Activated T-helper 2 cell treated with anti-CD3 and anti-CD28 coated beads, Interferon-gamma antibody, Interleukin-2, Interleukin-4, amounts not matched to agents 10 μg/mL and 5 μg/mL and 100 μg/mL, durations not matched to agents 14 hours and 24 hours and 36 hours (primary cell): ENCODE results near the gene HDDC2. TPM values are rescaled to one million over a fixed set of nuclear protein-coding genes. Genes with fewer than 3 reads are reported as not detected.

ENCODE experiments used
- DNase-seq: peaks from one replicate; pipeline ENCODE4 v3.0.0; 2021; ENCODE audit warnings: low spot score
- H3K27ac Mint-ChIP-seq: one replicate; pipeline ENCODE4 v1.8.0; 2021; ENCODE audit warnings: mixed read lengths
- H3K27me3 Mint-ChIP-seq: one replicate; pipeline ENCODE4 v1.8.0; 2021; ENCODE audit warnings: low read depth, mixed read lengths
- H3K36me3 Mint-ChIP-seq: one replicate; pipeline ENCODE4 v1.8.0; 2021; ENCODE audit warnings: low read depth, mixed read lengths
- H3K4me1 Mint-ChIP-seq: one replicate; pipeline ENCODE4 v1.8.0; 2021; ENCODE audit warnings: low read depth, mixed read lengths
- H3K4me3 Mint-ChIP-seq: one replicate; pipeline ENCODE4 v1.8.0; 2021; ENCODE audit warnings: low read depth, mild to moderate bottlenecking, moderate library complexity, mixed read lengths
- H3K9me3 Mint-ChIP-seq: one replicate; pipeline ENCODE4 v1.8.0; 2021; ENCODE audit warnings: mixed read lengths
- intact Hi-C: fragments of 100-400 bp; cut with micrococcal nuclease; formaldehyde crosslinking; loops from one replicate; pipeline ENCODE4 v1.15.1; 2023
- total RNA-seq: library from RNA; stranded (reverse); gene quantifications from 2 replicates; pipeline ENCODE4 v1.2.3, GENCODE V29; 2022

HDDC2 gene
- total RNA-seq, 1 donor from 2014 or later: 78.3 TPM

- no peak overlapping the region for H3K27ac Mint-ChIP-seq
- H3K4me3 Mint-ChIP-seq: no peak overlapping the region
- DNase-seq: no peak
- H3K9me3 Mint-ChIP-seq: no peaks in the 10 kb centered on the region
- H3K27me3 Mint-ChIP-seq: no peaks in the 10 kb centered on the region
- H3K4me1 Mint-ChIP-seq: no peaks in the 10 kb centered on the region
- no peaks in the 10 kb centered on the region for H3K36me3 Mint-ChIP-seq
- intact Hi-C loops: no loop called here
These were observed 43.0 kb downstream of the HDDC2 start for GRCh38 chr6:125258651-125259353.

- intact Hi-C loops: no loop called here
- Mint-ChIP-seq H3K36me3 (no peaks in the 10 kb centered on the region), H3K4me1 (no peaks in the 10 kb centered on the region), H3K4me3 (no peak overlapping the region), H3K9me3 (no peaks in the 10 kb centered on the region), H3K27ac (no peak overlapping the region), H3K27me3 (no peaks in the 10 kb centered on the region)
- no peak for DNase-seq
These were observed 44.4 kb downstream of the HDDC2 start for GRCh38 chr6:125257351-125257750.

- Mint-ChIP-seq H3K4me3 (no peak overlapping the region), H3K27me3 (no peaks in the 10 kb centered on the region), H3K27ac (no peak overlapping the region), H3K4me1 (no peaks in the 10 kb centered on the region), H3K36me3 (no peaks in the 10 kb centered on the region), H3K9me3 (no peaks in the 10 kb centered on the region)
- no peak for DNase-seq
- intact Hi-C loops: no loop called here
These were observed 46.6 kb downstream of the HDDC2 start for GRCh38 chr6:125255201-125255600.

- H3K9me3 Mint-ChIP-seq: no peaks in the 10 kb centered on the region
- no peaks in the 10 kb centered on the region for H3K4me1 Mint-ChIP-seq
- H3K36me3 Mint-ChIP-seq: no peaks in the 10 kb centered on the region
- no peak overlapping the region for H3K27ac Mint-ChIP-seq
- no peak overlapping the region for H3K4me3 Mint-ChIP-seq
- no peaks in the 10 kb centered on the region for H3K27me3 Mint-ChIP-seq
- DNase-seq: no peak
- intact Hi-C loops: no loop called here
These were observed 47.4 kb downstream of the HDDC2 start for GRCh38 chr6:125254321-125254720.

GRCh38 chr6:125253881-125254280 is 47.9 kb downstream of the HDDC2 start:
- intact Hi-C loops: no loop called here
- DNase-seq: no peak
- Mint-ChIP-seq H3K36me3 (no peaks in the 10 kb centered on the region), H3K27me3 (no peaks in the 10 kb centered on the region), H3K4me1 (no peaks in the 10 kb centered on the region), H3K27ac (no peak overlapping the region), H3K4me3 (no peak overlapping the region), H3K9me3 (no peaks in the 10 kb centered on the region)

GRCh38 chr6:125252891-125253290 is 48.9 kb downstream of the HDDC2 start:
- H3K27me3 Mint-ChIP-seq: peaks cover 2% of the 10 kb centered on the region
- no peaks in the 10 kb centered on the region for H3K4me1 Mint-ChIP-seq
- DNase-seq: no peak
- intact Hi-C loops: no loop called here
- no peak overlapping the region for H3K27ac Mint-ChIP-seq
- H3K36me3 Mint-ChIP-seq: no peaks in the 10 kb centered on the region
- H3K9me3 Mint-ChIP-seq: no peaks in the 10 kb centered on the region
- no peak overlapping the region for H3K4me3 Mint-ChIP-seq

- H3K4me1 Mint-ChIP-seq: no peaks in the 10 kb centered on the region
- H3K9me3 Mint-ChIP-seq: no peaks in the 10 kb centered on the region
- H3K27me3 Mint-ChIP-seq: peaks cover 2% of the 10 kb centered on the region
- peak overlapping the region; percentile 39 for H3K27ac Mint-ChIP-seq
- H3K4me3 Mint-ChIP-seq: no peak overlapping the region
- no peak for DNase-seq
- no peaks in the 10 kb centered on the region for H3K36me3 Mint-ChIP-seq
- intact Hi-C loops: no loop called here
These were observed 50.1 kb downstream of the HDDC2 start for GRCh38 chr6:125251516-125252220.

GRCh38 chr6:125250511-125250910 is 51.3 kb downstream of the HDDC2 start:
- no peaks in the 10 kb centered on the region for H3K4me1 Mint-ChIP-seq
- no peaks in the 10 kb centered on the region for H3K9me3 Mint-ChIP-seq
- intact Hi-C loops: no loop called here
- DNase-seq: no peak
- no peak overlapping the region for H3K27ac Mint-ChIP-seq
- H3K27me3 Mint-ChIP-seq: peaks cover 2% of the 10 kb centered on the region
- H3K36me3 Mint-ChIP-seq: no peaks in the 10 kb centered on the region
- no peak overlapping the region for H3K4me3 Mint-ChIP-seq

GRCh38 chr6:125248136-125248535 is 53.6 kb downstream of the HDDC2 start:
- Mint-ChIP-seq H3K27me3 (peaks cover 2% of the 10 kb centered on the region), H3K9me3 (peaks cover 2% of the 10 kb centered on the region), H3K36me3 (no peaks in the 10 kb centered on the region), H3K4me1 (no peaks in the 10 kb centered on the region), H3K4me3 (no peak overlapping the region), H3K27ac (no peak overlapping the region)
- intact Hi-C loops: no loop called here
- DNase-seq: no peak

GRCh38 chr6:125246566-125246965 is 55.2 kb downstream of the HDDC2 start:
- Mint-ChIP-seq H3K36me3 (no peaks in the 10 kb centered on the region), H3K4me3 (no peak overlapping the region)

GRCh38 chr6:125245523-125246264 is 56.1 kb downstream of the HDDC2 start:
- Mint-ChIP-seq H3K36me3 (no peaks in the 10 kb centered on the region), H3K4me1 (no peaks in the 10 kb centered on the region), H3K4me3 (no peak overlapping the region), H3K27ac (no peak overlapping the region), H3K9me3 (peaks cover 23% of the 10 kb centered on the region), H3K27me3 (peaks cover 4% of the 10 kb centered on the region)
- intact Hi-C loops: no loop called here
- DNase-seq: no peak

More at GRCh38 chr6:125246566-125246965, 55.2 kb downstream of the HDDC2 start:
- Mint-ChIP-seq H3K9me3 (peaks cover 14% of the 10 kb centered on the region), H3K27me3 (peaks cover 4% of the 10 kb centered on the region), H3K27ac (no peak overlapping the region), H3K4me1 (no peaks in the 10 kb centered on the region)
- intact Hi-C loops: no loop called here
- no peak for DNase-seq

GRCh38 chr6:125245109-125245508 is 56.7 kb downstream of the HDDC2 start:
- no peak for DNase-seq
- Mint-ChIP-seq H3K4me1 (no peaks in the 10 kb centered on the region), H3K36me3 (no peaks in the 10 kb centered on the region), H3K27me3 (peaks cover 4% of the 10 kb centered on the region), H3K27ac (no peak overlapping the region), H3K4me3 (no peak overlapping the region), H3K9me3 (peaks cover 25% of the 10 kb centered on the region)
- intact Hi-C loops: no loop called here

GRCh38 chr6:125237764-125238163 is 64.0 kb downstream of the HDDC2 start:
- no peak for DNase-seq
- no peaks in the 10 kb centered on the region for H3K36me3 Mint-ChIP-seq
- peaks cover 4% of the 10 kb centered on the region for H3K27me3 Mint-ChIP-seq
- H3K4me1 Mint-ChIP-seq: no peaks in the 10 kb centered on the region
- H3K27ac Mint-ChIP-seq: no peak overlapping the region
- H3K9me3 Mint-ChIP-seq: peaks cover 21% of the 10 kb centered on the region
- intact Hi-C loops: no loop called here
- H3K4me3 Mint-ChIP-seq: no peak overlapping the region
